Measurements from ENCODE around the gene GDF2.

The GDF2 gene

GRCh38 chr10:47291682-47292081, 30.6 kb upstream of the GDF2 start:
- DNase-seq (ENCODE audit: low read depth in 2 of 3, low spot score in 2 of 3) = no peak

GRCh38 chr10:47294057-47294456, 28.2 kb upstream of the GDF2 start:
- DNase-seq (ENCODE audit: low read depth in 2 of 3, low spot score in 2 of 3) = no peak

DNA sequence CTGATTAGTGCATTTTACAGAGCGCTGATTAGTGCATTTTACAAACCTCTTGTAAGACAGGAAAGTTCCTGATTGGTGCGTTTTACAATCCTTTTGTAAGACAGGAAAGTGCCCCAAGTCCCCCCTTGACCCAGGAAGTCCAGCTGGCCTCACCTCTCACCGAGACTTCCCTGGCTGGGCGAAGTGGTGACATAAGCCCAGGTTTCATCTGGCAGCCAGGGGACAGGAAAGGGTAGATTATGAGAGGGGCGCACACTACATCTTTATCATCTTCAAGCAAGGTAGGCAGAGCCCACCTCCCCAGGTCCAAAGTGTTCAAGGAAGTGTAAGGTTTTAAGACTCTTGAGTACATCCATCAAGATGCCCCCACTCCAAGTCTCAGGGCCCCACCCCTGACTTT, 27.8 kb upstream of the GDF2 start:
- no peak for DNase-seq (ENCODE audit: low read depth in 2 of 3, low spot score in 2 of 3)

GRCh38 chr10:47295411-47295810, 26.8 kb upstream of the GDF2 start:
- no peak for DNase-seq (ENCODE audit: low read depth in 2 of 3, low spot score in 2 of 3)

DNA sequence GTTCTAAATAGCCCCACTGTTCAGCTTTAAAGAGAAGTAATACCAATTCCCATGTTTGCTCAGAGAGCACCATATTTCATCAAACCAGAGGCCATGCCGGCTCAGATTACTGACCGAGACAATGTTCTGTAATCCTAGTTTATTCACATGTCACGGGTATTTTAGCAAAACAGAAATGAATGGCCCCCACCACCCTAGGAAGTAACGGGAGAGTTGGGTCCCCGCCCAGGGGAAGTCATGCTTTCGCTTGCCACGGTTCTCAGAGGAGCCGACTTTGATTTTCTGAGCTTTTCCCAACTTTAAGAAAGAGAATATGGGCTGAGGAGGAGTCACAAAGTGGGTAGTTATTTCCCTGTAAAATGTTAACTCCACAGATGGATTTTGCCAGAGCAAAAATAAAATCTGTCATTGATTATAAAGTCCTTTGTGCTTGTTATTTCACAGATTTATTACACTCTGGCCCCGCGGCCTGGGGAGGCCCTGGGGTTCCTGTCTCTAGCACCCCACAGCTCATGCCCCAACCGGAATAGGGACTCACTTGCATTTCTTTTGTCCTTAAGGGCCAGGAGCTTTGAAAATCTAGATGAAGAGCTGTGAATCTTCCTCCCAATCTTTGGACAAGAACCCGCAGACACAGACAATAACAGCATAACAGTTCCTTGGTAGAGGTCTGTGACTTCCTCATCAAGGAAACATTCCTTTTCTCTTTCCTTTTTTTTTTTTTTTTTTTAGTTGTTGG, 25.9 kb upstream of the GDF2 start:
- no peak for DNase-seq (ENCODE audit: low read depth in 2 of 3, low spot score in 2 of 3)

DNA sequence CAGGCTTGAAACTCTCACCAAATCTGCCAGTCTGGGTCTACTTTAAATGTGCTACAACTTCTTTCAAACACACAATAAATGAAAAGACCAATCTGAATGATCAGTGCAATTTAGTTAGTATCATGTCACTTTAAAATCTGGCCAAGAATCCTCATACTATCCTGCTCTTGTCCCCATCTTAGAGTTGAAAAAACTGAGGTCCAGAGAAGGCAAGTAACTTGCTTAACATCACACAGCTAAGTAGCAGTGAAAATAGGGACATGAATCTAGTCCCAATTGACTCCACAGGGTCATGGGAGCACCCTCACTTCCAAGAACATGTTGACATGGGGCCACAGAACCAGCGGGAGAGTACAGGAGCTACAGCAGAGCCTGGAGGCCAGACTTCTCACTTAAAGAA, 25.3 kb upstream of the GDF2 start:
- no peak for DNase-seq (ENCODE audit: low read depth in 2 of 3, low spot score in 2 of 3)

DNA sequence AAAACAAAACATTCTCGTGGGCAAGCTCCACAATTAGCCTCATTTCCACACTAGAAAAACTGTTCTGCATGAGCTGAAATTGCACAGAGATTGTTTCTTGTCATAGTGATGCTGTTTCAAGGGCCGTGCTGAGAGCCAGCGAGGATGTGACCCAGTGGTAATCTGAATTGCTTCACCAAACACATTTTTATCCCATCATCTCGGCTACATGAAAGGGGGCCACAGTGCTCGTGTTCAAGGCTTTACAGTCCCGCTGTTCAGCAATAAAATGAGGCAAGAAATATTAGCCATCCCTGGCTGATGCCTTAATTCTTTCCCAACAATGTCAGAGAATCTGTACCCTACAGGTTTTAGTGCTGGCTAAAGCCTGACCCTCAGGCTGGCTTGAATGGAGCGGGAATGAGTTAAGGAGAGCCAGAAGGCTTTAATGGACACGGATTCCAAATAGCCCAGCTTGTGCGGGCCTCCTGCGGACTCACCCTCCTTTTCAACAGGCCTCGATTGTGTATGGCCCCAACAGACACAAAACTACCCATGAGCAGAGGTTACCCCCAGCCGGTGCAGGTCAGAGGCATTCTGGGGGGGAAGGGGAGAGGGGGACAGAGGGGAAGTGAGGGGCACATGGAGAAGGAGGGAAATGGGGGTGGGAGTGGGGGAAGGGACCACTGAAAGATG, 24.3 kb upstream of the GDF2 start:
- no peak for DNase-seq (ENCODE audit: low read depth in 2 of 3, low spot score in 2 of 3)

GRCh38 chr10:47298715-47299114, 23.5 kb upstream of the GDF2 start:
- no peak for DNase-seq (ENCODE audit: low read depth in 2 of 3, low spot score in 2 of 3)

DNA sequence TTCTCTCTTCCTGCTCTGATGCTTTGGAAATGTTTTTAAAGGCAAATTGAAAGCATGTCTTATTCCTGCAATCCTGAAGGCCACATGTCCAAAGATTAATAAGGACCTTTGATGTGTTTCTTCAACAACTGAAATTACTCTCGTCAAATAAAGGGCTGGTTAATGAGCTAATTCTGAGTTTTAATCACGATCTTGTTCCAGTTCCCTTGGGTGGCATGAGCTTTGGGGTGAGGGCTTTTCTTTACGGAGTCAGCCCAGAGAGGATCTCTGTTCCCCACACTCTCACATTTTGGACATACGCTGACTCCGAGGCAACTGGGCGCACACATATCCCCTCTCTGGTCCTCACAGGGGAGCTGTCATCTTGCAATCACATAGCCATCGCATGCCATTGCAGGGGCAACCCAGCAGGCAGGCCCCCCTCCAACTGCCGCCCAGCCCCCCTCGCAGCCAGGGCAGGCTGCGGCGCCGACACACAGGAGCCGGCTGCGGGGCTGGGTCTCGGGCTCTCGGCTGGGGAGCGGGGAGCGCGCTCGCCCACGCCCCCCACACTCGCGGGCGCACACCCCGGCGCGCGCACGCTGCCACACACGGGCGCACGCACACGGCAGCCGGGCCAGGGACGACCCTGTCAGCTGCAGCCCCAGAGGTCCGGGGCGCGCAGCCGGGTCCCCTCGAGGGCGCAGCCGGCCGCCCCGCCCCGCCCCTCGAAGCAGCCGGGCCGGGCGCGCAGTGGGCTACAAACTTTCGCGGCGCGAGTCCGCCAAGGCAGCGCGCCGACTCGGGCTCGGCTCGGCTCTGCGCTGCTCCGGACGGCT, 22.4 kb upstream of the GDF2 start, which contains the start of gene GDF10:
Gene GDF10, plus strand, starts transcription at position 587 of the 818 bp plus-strand sequence. CDS start 455 bp downstream, outside the sequence.
- DNase-seq (ENCODE audit: low read depth in 2 of 3, low spot score in 2 of 3) = no peak

- DNase-seq (ENCODE audit: low read depth in 2 of 3, low spot score in 2 of 3) = no peak
Measured at GRCh38 chr10:47300429-47300931, 21.8 kb upstream of the GDF2 start.

GRCh38 chr10:47301833-47302232, 20.4 kb upstream of the GDF2 start:
- no peak for DNase-seq (ENCODE audit: low read depth in 2 of 3, low spot score in 2 of 3)

DNA sequence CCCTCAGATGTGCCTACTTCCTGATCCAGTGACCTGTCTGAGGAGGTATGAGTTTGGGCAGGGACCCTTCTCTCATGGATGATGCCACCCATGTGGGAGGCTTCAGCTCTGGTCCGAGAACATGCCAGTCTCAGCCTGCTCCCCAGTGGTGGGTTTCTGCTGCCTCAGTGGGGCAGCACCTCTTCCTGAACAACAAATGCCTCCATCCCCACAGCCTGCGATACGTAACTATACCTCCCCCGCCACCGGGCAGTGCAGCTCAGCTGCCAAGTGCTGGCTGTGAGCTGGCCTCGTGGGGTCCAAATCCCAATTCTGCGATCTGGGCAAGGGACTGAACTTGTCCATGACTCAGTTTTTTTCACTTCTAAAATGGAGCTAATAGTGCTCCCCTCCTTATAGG, 19.1 kb upstream of the GDF2 start:
- no peak for DNase-seq (ENCODE audit: low read depth in 2 of 3, low spot score in 2 of 3)

GRCh38 chr10:47303866-47304265, 18.4 kb upstream of the GDF2 start:
- DNase-seq (ENCODE audit: low read depth in 2 of 3, low spot score in 2 of 3) = no peak

DNA sequence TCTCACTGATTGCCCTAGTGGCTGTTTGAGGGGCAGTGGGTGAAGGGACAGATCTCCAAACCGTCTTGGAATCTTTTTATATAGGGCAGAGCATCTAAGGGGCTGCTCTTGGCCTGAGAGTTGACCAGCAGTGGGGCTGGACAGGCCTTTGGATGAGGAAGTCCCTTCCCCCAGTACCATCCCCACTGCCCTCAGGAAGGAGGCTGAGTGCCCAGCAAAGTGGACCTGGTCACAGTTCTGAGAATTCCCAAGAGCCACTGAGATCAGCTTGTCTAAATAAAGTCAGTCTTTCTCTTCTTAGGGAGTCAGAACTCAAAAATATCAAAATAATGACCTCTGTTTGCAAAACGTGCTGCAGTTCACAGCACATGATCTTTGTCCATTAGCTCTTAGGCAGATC, 16.7 kb upstream of the GDF2 start:
- no peak for DNase-seq (ENCODE audit: low read depth in 2 of 3, low spot score in 2 of 3)

DNA sequence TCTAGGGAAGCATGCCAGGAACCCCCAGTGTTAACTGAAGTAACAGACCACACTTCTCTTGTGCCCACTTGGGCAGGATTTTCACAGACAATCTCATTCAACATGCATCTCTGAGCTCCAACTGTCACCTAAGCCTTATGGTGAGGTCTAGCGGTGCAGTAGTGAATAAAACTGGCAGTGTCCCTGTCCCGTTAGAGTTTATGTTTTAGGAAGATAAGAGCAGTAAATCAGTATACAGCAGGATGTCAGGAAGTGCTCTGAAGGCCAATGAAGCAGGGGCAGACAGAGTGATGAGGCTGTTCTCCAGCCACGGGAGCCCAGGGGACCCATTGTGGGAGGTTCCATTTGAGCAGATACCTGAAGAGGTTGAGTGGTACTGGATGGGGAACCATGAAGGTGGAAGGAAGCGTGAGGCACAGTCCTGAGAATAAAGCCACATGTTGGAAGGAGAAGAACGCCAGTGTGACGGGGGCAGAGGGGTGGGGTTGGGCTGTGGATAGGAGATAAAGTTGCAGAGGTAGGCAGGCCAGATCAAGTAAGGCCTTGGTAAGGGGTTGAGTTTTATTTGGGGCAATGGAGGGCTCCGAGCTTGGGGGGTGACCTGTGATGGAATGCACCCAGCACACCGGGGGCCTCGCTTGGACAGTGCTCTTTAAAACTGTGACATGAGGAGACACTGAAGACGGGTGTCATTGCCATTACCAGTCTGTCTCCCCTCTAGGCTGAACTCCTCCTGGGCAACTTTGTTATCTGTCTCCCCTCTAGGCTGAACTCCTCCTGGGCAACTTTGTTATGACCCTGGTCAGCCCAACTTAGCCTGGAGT, 15.7 kb upstream of the GDF2 start:
- no peak for DNase-seq (ENCODE audit: low read depth in 2 of 3, low spot score in 2 of 3)

- no peak for DNase-seq (ENCODE audit: low read depth in 2 of 3, low spot score in 2 of 3)
Measured at GRCh38 chr10:47307381-47307780, 14.9 kb upstream of the GDF2 start.

DNA sequence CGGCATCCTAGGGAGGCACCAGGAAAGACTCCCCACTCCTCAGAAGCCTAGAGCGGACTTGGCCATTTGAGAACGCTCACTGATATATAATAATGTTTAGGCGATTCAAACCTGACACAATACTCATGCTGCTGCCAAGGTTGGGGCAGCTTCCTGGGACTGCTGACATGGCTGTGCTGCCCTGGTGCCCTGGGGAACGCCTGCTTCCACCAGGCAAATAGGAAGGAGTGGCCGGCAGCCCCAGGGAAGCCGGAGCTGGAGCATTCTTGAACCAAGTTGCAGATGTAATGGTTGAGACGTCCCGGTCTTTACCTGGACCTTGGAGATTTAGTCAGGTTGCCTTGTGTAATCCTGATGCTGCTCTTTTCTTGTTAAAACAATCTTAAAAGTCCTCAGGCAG, 13.5 kb upstream of the GDF2 start:
- DNase-seq (ENCODE audit: low read depth in 2 of 3, low spot score in 2 of 3) = no peak

- DNase-seq (ENCODE audit: low read depth in 2 of 3, low spot score in 2 of 3) = no peak
Measured at GRCh38 chr10:47309408-47310089, 12.7 kb upstream of the GDF2 start.

DNA sequence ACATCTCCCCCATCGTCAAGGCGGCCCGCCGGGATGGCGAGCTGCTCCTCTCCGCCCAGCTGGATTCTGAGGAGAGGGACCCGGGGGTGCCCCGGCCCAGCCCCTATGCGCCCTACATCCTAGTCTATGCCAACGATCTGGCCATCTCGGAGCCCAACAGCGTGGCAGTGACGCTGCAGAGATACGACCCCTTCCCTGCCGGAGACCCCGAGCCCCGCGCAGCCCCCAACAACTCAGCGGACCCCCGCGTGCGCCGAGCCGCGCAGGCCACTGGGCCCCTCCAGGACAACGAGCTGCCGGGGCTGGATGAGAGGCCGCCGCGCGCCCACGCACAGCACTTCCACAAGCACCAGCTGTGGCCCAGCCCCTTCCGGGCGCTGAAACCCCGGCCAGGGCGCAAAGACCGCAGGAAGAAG, 12.2 kb upstream of the GDF2 start:
- no peak for DNase-seq (ENCODE audit: low read depth in 2 of 3, low spot score in 2 of 3)

DNA sequence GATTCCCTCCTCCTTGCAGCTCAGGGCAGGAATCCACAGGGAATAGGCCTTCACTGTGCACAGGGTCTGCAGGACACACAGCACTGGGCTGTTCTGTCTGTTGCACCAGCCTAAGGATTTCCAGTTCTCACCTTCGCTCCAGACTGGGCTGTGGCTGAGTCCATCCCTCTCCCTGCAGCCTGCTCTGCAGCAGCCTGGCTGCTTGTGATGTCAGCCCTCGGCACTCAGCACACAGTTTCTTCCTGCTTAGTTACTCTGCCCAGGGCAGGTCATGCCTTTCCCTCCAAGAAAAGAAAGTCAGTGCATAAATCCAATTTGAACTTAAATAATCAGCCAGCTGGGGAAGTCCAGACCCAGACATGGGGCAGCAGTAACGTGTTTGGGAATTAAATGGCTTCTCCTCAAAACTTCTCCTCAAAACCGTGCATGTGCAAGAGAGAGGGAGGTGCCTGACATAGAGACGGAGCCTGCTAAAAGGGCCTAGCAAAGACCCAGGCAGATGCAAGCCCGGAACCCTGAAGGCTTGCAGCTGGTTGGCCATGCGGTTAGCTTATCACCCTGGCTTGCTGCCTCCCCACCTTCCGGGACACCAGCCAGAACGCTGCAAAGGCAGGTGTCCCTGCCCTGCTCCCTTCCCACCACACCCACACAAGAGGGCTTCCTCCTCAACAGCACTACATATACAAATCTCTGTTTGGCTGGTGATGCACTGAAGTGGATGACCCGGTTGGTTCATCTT, 10.9 kb upstream of the GDF2 start:
- peak in 1 of 3 experiments; percentile 5 for DNase-seq (ENCODE audit: low read depth in 2 of 3, low spot score in 2 of 3)
